Progenitor cell of endocrine pancreas (in vitro differentiated cells): Measurements from ENCODE around the gene PRPF6. TPM values are rescaled to one million over a fixed set of nuclear protein-coding genes. Genes with fewer than 3 reads are reported as not detected.

Experiments
- DNase-seq: peaks from one replicate; pipeline ENCODE4 v3.0.0; 2021; ENCODE audit warnings: low spot score; ENCODE audit not compliant: unreplicated experiment
- H3K27ac Mint-ChIP-seq: 2 replicates; pipeline ENCODE4 v1.8.0; 2021; ENCODE audit warnings: mild to moderate bottlenecking, moderate library complexity, mixed read lengths
- H3K27me3 Mint-ChIP-seq: 2 replicates; pipeline ENCODE4 v1.8.0; 2021; ENCODE audit warnings: mixed read lengths
- H3K36me3 Mint-ChIP-seq: 2 replicates; pipeline ENCODE4 v1.8.0; 2022; ENCODE audit warnings: mixed read lengths; ENCODE audit not compliant: insufficient read depth
- H3K4me1 Mint-ChIP-seq: 2 replicates; pipeline ENCODE4 v1.8.0; 2021; ENCODE audit warnings: low read depth, mixed read lengths
- H3K4me3 Mint-ChIP-seq: 2 replicates; pipeline ENCODE4 v1.8.0; 2021; ENCODE audit warnings: low read depth, mild to moderate bottlenecking, moderate library complexity, mixed read lengths
- H3K9me3 Mint-ChIP-seq: 2 replicates; pipeline ENCODE4 v1.8.0; 2021; ENCODE audit warnings: low read depth, mixed read lengths
- CTCF ChIP-seq: fragments of 200-600 bp; sonication (generic); IDR thresholded peaks from one replicate; pipeline ENCODE4 v1.5.0; 2021; ENCODE audit warnings: antibody characterized with exemption, mild to moderate bottlenecking; ENCODE audit not compliant: unreplicated experiment
- total RNA-seq: library from RNA; stranded (reverse); gene quantifications from 2 replicates; pipeline ENCODE4 v1.2.1, GENCODE V29; 2021

Gene PRPF6
- total RNA-seq, 1 donor from 2014 or later, result 76.4 TPM

GRCh38 chr20:64077094-64077493 lies 96.2 kb downstream of the PRPF6 start:
- Mint-ChIP-seq H3K9me3 (no peaks in the 10 kb centered on the region), H3K27me3 (peaks cover 16% of the 10 kb centered on the region), H3K4me1 (peaks cover 6% of the 10 kb centered on the region), H3K36me3 (no peaks in the 10 kb centered on the region), H3K4me3 (no peak overlapping the region), H3K27ac (no peak overlapping the region)
- no peak for DNase-seq
- no peak for TF ChIP-seq CTCF

- Mint-ChIP-seq H3K27me3 (peaks cover 20% of the 10 kb centered on the region), H3K27ac (no peak overlapping the region), H3K36me3 (no peaks in the 10 kb centered on the region), H3K4me3 (no peak overlapping the region), H3K9me3 (no peaks in the 10 kb centered on the region), H3K4me1 (peaks cover 6% of the 10 kb centered on the region)
- TF ChIP-seq CTCF, result no peak
- DNase-seq, result no peak
Observed at GRCh38 chr20:64077541-64077875, 96.6 kb downstream of the PRPF6 start.

GRCh38 chr20:64077876-64078551 lies 97.1 kb downstream of the PRPF6 start:
- no peaks in the 10 kb centered on the region for H3K9me3 Mint-ChIP-seq
- no peak for TF ChIP-seq CTCF
- H3K27me3 Mint-ChIP-seq, result peaks cover 23% of the 10 kb centered on the region
- H3K4me1 Mint-ChIP-seq, result peaks cover 6% of the 10 kb centered on the region
- DNase-seq, result no peak
- H3K4me3 Mint-ChIP-seq, result no peak overlapping the region
- H3K36me3 Mint-ChIP-seq, result no peaks in the 10 kb centered on the region
- no peak overlapping the region for H3K27ac Mint-ChIP-seq

- TF ChIP-seq CTCF, result no peak
- H3K27ac Mint-ChIP-seq, result no peak overlapping the region
- H3K27me3 Mint-ChIP-seq, result peaks cover 26% of the 10 kb centered on the region
- no peaks in the 10 kb centered on the region for H3K36me3 Mint-ChIP-seq
- H3K4me3 Mint-ChIP-seq, result peak overlapping the region; percentile 56
- peaks cover 6% of the 10 kb centered on the region for H3K4me1 Mint-ChIP-seq
- DNase-seq, result no peak
- no peaks in the 10 kb centered on the region for H3K9me3 Mint-ChIP-seq
Observed at GRCh38 chr20:64078934-64079272, 98.0 kb downstream of the PRPF6 start.

- H3K4me1 Mint-ChIP-seq, result peaks cover 8% of the 10 kb centered on the region
- DNase-seq, result peak; percentile 51
- H3K9me3 Mint-ChIP-seq, result no peaks in the 10 kb centered on the region
- no peak for TF ChIP-seq CTCF
- H3K36me3 Mint-ChIP-seq, result no peaks in the 10 kb centered on the region
- peak within 1 kb of the TSS; percentile 75 for H3K4me3 Mint-ChIP-seq
- H3K27ac Mint-ChIP-seq, result peak within 1 kb of the TSS; percentile 41
- peaks cover 30% of the 10 kb centered on the region for H3K27me3 Mint-ChIP-seq
Observed at GRCh38 chr20:64079273-64080012, 98.5 kb downstream of the PRPF6 start, which contains the start of gene RGS19. RGS19 (minus strand) TSS chr20:64079518; CDS start chr20:64076886, 2,632 bp downstream.
